DOHH2 (cell line): ENCODE data around the gene SLC47A2.

Source experiments
- CTCF ChIP-seq: fragments of 200-600 bp; sonication (generic); IDR thresholded peaks from one replicate; pipeline ENCODE4 v1.5.1; 2014; ENCODE audit warnings: antibody characterized with exemption, mild to moderate bottlenecking, low read depth, low read length; ENCODE audit not compliant: poor library complexity, severe bottlenecking
- EZH2phosphoT487 ChIP-seq: fragments of 200-600 bp; sonication (generic); IDR thresholded peaks from 2 replicates; pipeline ENCODE4 v1.6.1; 2017; ENCODE audit warnings: borderline replicate concordance, mild to moderate bottlenecking, antibody characterized with exemption, low read length, moderate library complexity, mixed read lengths

GRCh38 chr17:19664821-19665181 is 51.6 kb downstream of the SLC47A2 start:
- TF ChIP-seq CTCF (no peak), EZH2phosphoT487 (no peak)
